Measurements from ENCODE around the gene TMEM130.

DNA sequence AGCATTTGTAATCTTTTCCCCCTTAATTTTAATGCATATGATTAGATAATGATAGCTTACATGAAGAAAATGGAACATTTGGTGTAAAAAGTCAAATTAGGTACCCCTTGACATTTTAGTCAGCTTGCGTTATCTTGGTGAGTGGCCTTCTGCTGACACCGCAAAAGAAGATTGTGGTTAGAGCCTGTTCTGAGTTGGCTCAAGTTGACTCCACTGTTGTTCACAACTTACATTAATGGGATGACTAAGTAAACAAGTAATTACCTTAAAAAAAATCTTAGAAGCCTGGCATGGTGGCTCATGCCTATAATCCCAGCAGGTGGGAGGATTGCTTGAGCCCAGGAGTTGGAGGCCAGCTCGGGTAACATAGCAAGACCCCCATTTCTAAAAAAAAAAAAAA, 32.7 kb upstream of the TMEM130 start:
- TF ChIP-seq, protein P1, sequence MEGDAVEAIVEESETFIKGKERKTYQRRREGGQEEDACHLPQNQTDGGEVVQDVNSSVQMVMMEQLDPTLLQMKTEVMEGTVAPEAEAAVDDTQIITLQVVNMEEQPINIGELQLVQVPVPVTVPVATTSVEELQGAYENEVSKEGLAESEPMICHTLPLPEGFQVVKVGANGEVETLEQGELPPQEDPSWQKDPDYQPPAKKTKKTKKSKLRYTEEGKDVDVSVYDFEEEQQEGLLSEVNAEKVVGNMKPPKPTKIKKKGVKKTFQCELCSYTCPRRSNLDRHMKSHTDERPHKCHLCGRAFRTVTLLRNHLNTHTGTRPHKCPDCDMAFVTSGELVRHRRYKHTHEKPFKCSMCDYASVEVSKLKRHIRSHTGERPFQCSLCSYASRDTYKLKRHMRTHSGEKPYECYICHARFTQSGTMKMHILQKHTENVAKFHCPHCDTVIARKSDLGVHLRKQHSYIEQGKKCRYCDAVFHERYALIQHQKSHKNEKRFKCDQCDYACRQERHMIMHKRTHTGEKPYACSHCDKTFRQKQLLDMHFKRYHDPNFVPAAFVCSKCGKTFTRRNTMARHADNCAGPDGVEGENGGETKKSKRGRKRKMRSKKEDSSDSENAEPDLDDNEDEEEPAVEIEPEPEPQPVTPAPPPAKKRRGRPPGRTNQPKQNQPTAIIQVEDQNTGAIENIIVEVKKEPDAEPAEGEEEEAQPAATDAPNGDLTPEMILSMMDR (IDR thresholded peaks at IDR 0.05; ENCODE audit: poor library complexity): no peak
- TF ChIP-seq EZH2 (IDR thresholded peaks at IDR 0.05; ENCODE audit: borderline replicate concordance): no peak
